HepG2 (cell line): Measurements from ENCODE around the gene MAN2C1. TPM values are rescaled to one million over a fixed set of nuclear protein-coding genes. Genes with fewer than 3 reads are reported as not detected.

Source experiments
- GPBP1L1 ChIP-seq: sonication (generic); formaldehyde crosslinking; IDR thresholded peaks from 2 replicates; pipeline ENCODE4 v1.5.0; 2020; ENCODE audit warnings: mild to moderate bottlenecking, missing genetic modification reagents
- GPN1 ChIP-seq: sonication (generic); formaldehyde crosslinking; IDR thresholded peaks from 2 replicates; pipeline ENCODE4 v1.5.1; 2020; ENCODE audit warnings: missing genetic modification reagents, borderline replicate concordance
- HHEX ChIP-seq: IDR thresholded peaks from 2 replicates; pipeline ENCODE4 v1.6.1; 2016; ENCODE audit warnings: control low read depth
- ISX ChIP-seq: sonication (generic); formaldehyde crosslinking; conservative IDR thresholded peaks from 2 replicates; pipeline ENCODE4 v1.5.0; 2020; ENCODE audit warnings: missing genetic modification reagents
- KMT2B ChIP-seq: IDR thresholded peaks from 2 replicates; pipeline ENCODE4 v1.6.1; 2016; ENCODE audit warnings: missing genetic modification reagents, missing compliant biosample characterization
- LRRFIP1 ChIP-seq: sonication (generic); formaldehyde crosslinking; conservative IDR thresholded peaks from 2 replicates; pipeline ENCODE4 v1.4.0; 2020; ENCODE audit warnings: missing genetic modification reagents
- MXD3 ChIP-seq: IDR thresholded peaks from 2 replicates; pipeline ENCODE4 v1.6.1; 2016; ENCODE audit warnings: mild to moderate bottlenecking, missing biosample characterization, missing genetic modification reagents
- NFE2L1 ChIP-seq: sonication (generic); formaldehyde crosslinking; IDR thresholded peaks from 2 replicates; pipeline ENCODE4 v1.4.0; 2020; ENCODE audit warnings: missing genetic modification reagents, mild to moderate bottlenecking, borderline replicate concordance
- NFKBIZ ChIP-seq: IDR thresholded peaks from 2 replicates; pipeline ENCODE4 v1.6.1; 2018; ENCODE audit warnings: missing genetic modification reagents, missing compliant biosample characterization
- RBM22 ChIP-seq: fragments of 200-400 bp; formaldehyde crosslinking; optimal IDR thresholded peaks from 2 replicates; pipeline ENCODE3; 2017; ENCODE audit warnings: mild to moderate bottlenecking, low read length, moderate library complexity
- RFXANK ChIP-seq: IDR thresholded peaks from 2 replicates; pipeline ENCODE4 v1.6.1; 2016
- TCF12 ChIP-seq, 2 experiments: fragments of 450-650 bp in 1 of 2; sonication (generic) in 1 of 2; formaldehyde crosslinking in 1 of 2; IDR thresholded peaks; 2 replicates each; pipeline versions ENCODE4 v1.6.1 to v1.8.0; 2017 to 2022; ENCODE audit warnings: antibody characterized with exemption in 1 of 2, mild to moderate bottlenecking in 1 of 2, missing genetic modification reagents in 1 of 2, moderate library complexity in 1 of 2
- ZBED4 ChIP-seq: sonication (generic); formaldehyde crosslinking; IDR thresholded peaks from 2 replicates; pipeline ENCODE4 v1.4.0; 2020; ENCODE audit warnings: missing genetic modification reagents, borderline replicate concordance
- ZBTB20 ChIP-seq: sonication (generic); formaldehyde crosslinking; IDR thresholded peaks from 2 replicates; pipeline ENCODE4 v1.8.1; 2023; ENCODE audit warnings: missing genetic modification reagents, low read depth, mild to moderate bottlenecking, borderline replicate concordance
- ZBTB38 ChIP-seq: sonication (generic); formaldehyde crosslinking; IDR thresholded peaks from 2 replicates; pipeline ENCODE4 v1.5.1; 2020; ENCODE audit warnings: mild to moderate bottlenecking, missing genetic modification reagents
- ZFP1 ChIP-seq: IDR thresholded peaks from 2 replicates; pipeline ENCODE4 v1.6.1; 2016
- ZFX ChIP-seq: sonication (generic); formaldehyde crosslinking; IDR thresholded peaks from 2 replicates; pipeline ENCODE4 v1.4.0; 2020; ENCODE audit warnings: mild to moderate bottlenecking, low read depth, missing genetic modification reagents, moderate library complexity
- ZNF414 ChIP-seq: sonication (generic); formaldehyde crosslinking; IDR thresholded peaks from 2 replicates; pipeline ENCODE4 v1.5.0; 2020; ENCODE audit warnings: missing genetic modification reagents
- ZNF552 ChIP-seq: sonication (generic); formaldehyde crosslinking; IDR thresholded peaks from 2 replicates; pipeline ENCODE4 v1.9.0; 2022; ENCODE audit warnings: missing genetic modification reagents, mild to moderate bottlenecking, borderline replicate concordance
- ZNF781 ChIP-seq: sonication (generic); formaldehyde crosslinking; IDR thresholded peaks from 2 replicates; pipeline ENCODE4 v1.5.1; 2020; ENCODE audit warnings: borderline replicate concordance, mild to moderate bottlenecking, missing genetic modification reagents; ENCODE audit errors: not compliant biosample characterization
- polyA plus RNA-seq, 8 experiments: library from polyadenylated mRNA; depleted of rRNA in 3 of 8; stranded (reverse) in 7 of 8; unstranded in 1 of 8; fragments of >200 nt; fragmentation: Illumina TruSeq in 4 of 8; extraction: Trizol in 4 of 8; gene quantifications; 2 replicates each; pipeline versions ENCODE4 v1.2.1 to v1.2.3, GENCODE V29; 2011 to 2016; ENCODE audit warnings: low read depth in 4 of 8, missing spikeins in 1 of 8, mixed read lengths in 1 of 8; ENCODE audit not compliant: insufficient read depth in 1 of 8
- total RNA-seq, 5 experiments: library from RNA; depleted of rRNA; stranded (reverse); fragments of >200 nt; fragmentation: Illumina TruSeq; extraction: Trizol; gene quantifications; 2 replicates each; pipeline ENCODE4 v1.2.3, GENCODE V29; 2016; ENCODE audit warnings: low read depth in 1 of 5

Gene MAN2C1
- total and polyA plus RNA-seq, 2 of the 13 experiments (the other 11 are each of a cell fraction or from before 2014, with no cell fraction given) = 62.6 to 71.0 TPM

- no peak for TF ChIP-seq ZBED4 (CRISPR knock-in tag)
- peak; percentile 75 for TF ChIP-seq RBM22
- TF ChIP-seq NFE2L1 = peak; percentile 40; the same call in 1 of the 2 replicates
- peak; percentile 75 for TF ChIP-seq ZFP1 (CRISPR knock-in tag)
- no peak for TF ChIP-seq GPN1
- peak; percentile 78 for TF ChIP-seq ZNF414 (CRISPR knock-in tag)
- peak; percentile 36; the same call in 1 of the 2 replicates for TF ChIP-seq RFXANK (CRISPR knock-in tag)
- peak; percentile 51 for TF ChIP-seq ZNF781 (CRISPR knock-in tag)
- TF ChIP-seq LRRFIP1 (CRISPR knock-in tag) = 0 out of 2 replicates have a peak, but pooled peaks have one; percentile 52
- no peak for TF ChIP-seq ZBTB20 (CRISPR knock-in tag)
- TF ChIP-seq ZBTB38 (CRISPR knock-in tag) = peak; percentile 71; the same call in 1 of the 2 replicates
- TF ChIP-seq MXD3 (CRISPR knock-in tag) = peak; percentile 73; the same call in 1 of the 2 replicates
- TF ChIP-seq ZFX (CRISPR knock-in tag) = peak; percentile 88
- peak; percentile 92; the same call in 1 of the 2 replicates for TF ChIP-seq NFKBIZ (CRISPR knock-in tag)
- no peak for TF ChIP-seq GPBP1L1
- peak; percentile 13 for TF ChIP-seq ZNF552 (CRISPR knock-in tag)
- peak; percentile 21; the same call in 1 of the 2 replicates for TF ChIP-seq ISX (CRISPR knock-in tag)
- peak; percentile 86 for TF ChIP-seq KMT2B
- TF ChIP-seq HHEX = no peak
- TF ChIP-seq TCF12 (IDR thresholded peaks at IDR 0.05) = no peak
- TF ChIP-seq TCF12 (CRISPR knock-in tag; IDR thresholded peaks at IDR 0.05) = no peak
Measured at GRCh38 chr15:75367913-75368688, at the start of gene MAN2C1 (continued).
